Activated CD4-positive, CD25-positive, alpha-beta regulatory T cell treated with anti-CD3 and anti-CD28 coated beads, Interleukin-2, amount 50 U/mL, for 16 hours (primary cell): ENCODE results near the gene COX7B.
"Not testable (repeated sequence)": the region's sequence is repeated elsewhere in the genome, so short reads cannot be mapped to it uniquely, and the experiment has no call there.

Experiments used
- DNase-seq: peaks from one replicate; pipeline ENCODE4 v3.0.0-alpha.2; 2020; ENCODE audit warnings: low read depth, low spot score

Gene COX7B

GRCh38 chrX:77899081-77899828 lies at the start of gene COX7B:
Gene COX7B, plus strand, starts transcription at chrX:77899468. Its CDS starts 86 bp downstream, at chrX:77899554.
- peak; percentile 51 for DNase-seq

- DNase-seq = no peak
Observed at GRCh38 chrX:77875372-77875771, 23.9 kb upstream of the COX7B start.

GRCh38 chrX:77881418-77881817 lies 17.9 kb upstream of the COX7B start:
- DNase-seq = not testable (repeated sequence)

- no peak for DNase-seq
Observed at GRCh38 chrX:77892887-77893286, 6.4 kb upstream of the COX7B start.

GRCh38 chrX:77893713-77894112 lies 5.6 kb upstream of the COX7B start:
- no peak for DNase-seq

- DNase-seq = peak; percentile 82
Observed at GRCh38 chrX:77894921-77895886, 4.1 kb upstream of the COX7B start, which contains the start of gene MAGT1. Gene MAGT1, minus strand, starts transcription at chrX:77895435. Its CDS starts 25 bp downstream, at chrX:77895410.

GRCh38 chrX:77900688-77901087 lies 1.4 kb downstream of the COX7B start:
- DNase-seq = no peak

- DNase-seq = no peak
Observed at GRCh38 chrX:77901506-77901905, 2.2 kb downstream of the COX7B start.

GRCh38 chrX:77910108-77910840 lies 11.0 kb downstream of the COX7B start, which contains the start of gene ATP7A:
Gene ATP7A, plus strand, starts transcription at chrX:77910693. Its CDS starts 60,949 bp downstream, at chrX:77971642.
- DNase-seq = peak; percentile 86

- DNase-seq = no peak
Observed at GRCh38 chrX:77917294-77917933, 18.1 kb downstream of the COX7B start.

- no peak for DNase-seq
Observed at GRCh38 chrX:77918568-77918967, 19.3 kb downstream of the COX7B start.

GRCh38 chrX:77919370-77919769 lies 20.1 kb downstream of the COX7B start:
- DNase-seq = not testable (repeated sequence)

GRCh38 chrX:77922787-77923186 lies 23.5 kb downstream of the COX7B start:
- DNase-seq = no peak

GRCh38 chrX:77924320-77924859 lies 25.1 kb downstream of the COX7B start:
- DNase-seq = no peak

GRCh38 chrX:77925764-77926163 lies 26.5 kb downstream of the COX7B start:
- DNase-seq = no peak

- DNase-seq = no peak
Observed at GRCh38 chrX:77930581-77930980, 31.3 kb downstream of the COX7B start.

- no peak for DNase-seq
Observed at GRCh38 chrX:77935886-77936285, 36.6 kb downstream of the COX7B start.

- no peak for DNase-seq
Observed at GRCh38 chrX:77936299-77936698, 37.0 kb downstream of the COX7B start.

- DNase-seq = no peak
Observed at GRCh38 chrX:77937291-77937690, 38.0 kb downstream of the COX7B start.

GRCh38 chrX:77938083-77938680 lies 38.9 kb downstream of the COX7B start:
- no peak for DNase-seq
